GM12801 (cell line): Measurements from ENCODE around the gene C2CD4C.

Experiments used
- CTCF ChIP-seq: IDR thresholded peaks from one replicate; pipeline ENCODE4 v1.5.1; 2011; ENCODE audit warnings: control low read depth; ENCODE audit not compliant: insufficient read length; ENCODE audit errors: extremely low read depth

The C2CD4C gene

GRCh38 chr19:424546-424945 is 15.6 kb upstream of the C2CD4C start:
- no peak for TF ChIP-seq CTCF

- TF ChIP-seq CTCF: no peak
Measured at GRCh38 chr19:423691-424466, 14.9 kb upstream of the C2CD4C start.

- no peak for TF ChIP-seq CTCF
Measured at GRCh38 chr19:422213-422916, 13.4 kb upstream of the C2CD4C start.

GRCh38 chr19:419721-420515 is 11.0 kb upstream of the C2CD4C start:
- no peak for TF ChIP-seq CTCF

- TF ChIP-seq CTCF: no peak
Measured at GRCh38 chr19:418761-419671, 10.1 kb upstream of the C2CD4C start.

- no peak for TF ChIP-seq CTCF
Measured at GRCh38 chr19:416416-416815, 7.5 kb upstream of the C2CD4C start.

- no peak for TF ChIP-seq CTCF
Measured at GRCh38 chr19:415292-415691, 6.3 kb upstream of the C2CD4C start.
